ENCODE data around the gene HMCN2. TPM values are rescaled to one million over a fixed set of nuclear protein-coding genes. Genes with fewer than 3 reads are reported as not detected.

Gene HMCN2
- total RNA-seq, 1 experiment from 2014 or later: 1.6 TPM

- no peak overlapping the region for H3K4me3 ChIP-seq
- ChIA-PET CTCF (no interaction called here), POLR2A (ENCODE audit: unreplicated experiment) (no interaction called here)
- no peaks in the 10 kb centered on the region for H3K9me2 ChIP-seq (ENCODE audit: insufficient read depth)
- no peak for DNase-seq
- H4K20me1 ChIP-seq (ENCODE audit: insufficient read depth): no peaks in the 10 kb centered on the region
- intact Hi-C loops (cut with micrococcal nuclease; ENCODE audit: unreplicated experiment): loop anchor here (5.0 kb wide), 1 partner anchor 46 kb away; no protein-coding TSS in a partner anchor
- H3K79me2 ChIP-seq (ENCODE audit: low read depth): no peaks in the 10 kb centered on the region
- peaks cover 33% of the 10 kb centered on the region for H3K4me1 ChIP-seq (replicated peaks; ENCODE audit: insufficient read depth)
- no peak overlapping the region for H3K27ac ChIP-seq
- no peak overlapping the region for H2AFZ ChIP-seq
- H3K4me2 ChIP-seq: no peak overlapping the region
- no peaks in the 10 kb centered on the region for H3K9me3 ChIP-seq (ENCODE audit: insufficient read depth, low read depth)
- no TSS peak for BruUV-seq (replicated peaks)
- TF ChIP-seq, protein P1, sequence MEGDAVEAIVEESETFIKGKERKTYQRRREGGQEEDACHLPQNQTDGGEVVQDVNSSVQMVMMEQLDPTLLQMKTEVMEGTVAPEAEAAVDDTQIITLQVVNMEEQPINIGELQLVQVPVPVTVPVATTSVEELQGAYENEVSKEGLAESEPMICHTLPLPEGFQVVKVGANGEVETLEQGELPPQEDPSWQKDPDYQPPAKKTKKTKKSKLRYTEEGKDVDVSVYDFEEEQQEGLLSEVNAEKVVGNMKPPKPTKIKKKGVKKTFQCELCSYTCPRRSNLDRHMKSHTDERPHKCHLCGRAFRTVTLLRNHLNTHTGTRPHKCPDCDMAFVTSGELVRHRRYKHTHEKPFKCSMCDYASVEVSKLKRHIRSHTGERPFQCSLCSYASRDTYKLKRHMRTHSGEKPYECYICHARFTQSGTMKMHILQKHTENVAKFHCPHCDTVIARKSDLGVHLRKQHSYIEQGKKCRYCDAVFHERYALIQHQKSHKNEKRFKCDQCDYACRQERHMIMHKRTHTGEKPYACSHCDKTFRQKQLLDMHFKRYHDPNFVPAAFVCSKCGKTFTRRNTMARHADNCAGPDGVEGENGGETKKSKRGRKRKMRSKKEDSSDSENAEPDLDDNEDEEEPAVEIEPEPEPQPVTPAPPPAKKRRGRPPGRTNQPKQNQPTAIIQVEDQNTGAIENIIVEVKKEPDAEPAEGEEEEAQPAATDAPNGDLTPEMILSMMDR (conservative IDR thresholded peaks at IDR 0.05): no peak
- no peak for TF ChIP-seq EZH2 (IDR thresholded peaks at IDR 0.05; ENCODE audit: low read depth)
- H3K36me3 ChIP-seq (ENCODE audit: low read depth): no peaks in the 10 kb centered on the region
- H3F3A ChIP-seq (ENCODE audit: insufficient read depth, low read depth): peaks cover 18% of the 10 kb centered on the region; the same call in 1 of the 2 replicates
- H3K27me3 ChIP-seq (ENCODE audit: insufficient read depth, low read depth): no peaks in the 10 kb centered on the region
These were observed 100.5 kb downstream of the HMCN2 start for GRCh38 chr9:130366072-130366471.

GRCh38 chr9:130366888-130367550 lies 101.5 kb downstream of the HMCN2 start:
- Histone ChIP-seq H3K79me2 (ENCODE audit: low read depth) (no peaks in the 10 kb centered on the region), H3K9me3 (ENCODE audit: insufficient read depth, low read depth) (no peaks in the 10 kb centered on the region), H3F3A (ENCODE audit: insufficient read depth, low read depth) (peaks cover 18% of the 10 kb centered on the region; the same call in 1 of the 2 replicates), H3K4me3 (no peak overlapping the region), H2AFZ (no peak overlapping the region), H3K27ac (no peak overlapping the region), H3K9me2 (ENCODE audit: insufficient read depth) (no peaks in the 10 kb centered on the region), H3K4me1 (replicated peaks; ENCODE audit: insufficient read depth) (peaks cover 33% of the 10 kb centered on the region), H3K4me2 (no peak overlapping the region), H3K27me3 (ENCODE audit: insufficient read depth, low read depth) (no peaks in the 10 kb centered on the region), H3K36me3 (ENCODE audit: low read depth) (no peaks in the 10 kb centered on the region), H4K20me1 (ENCODE audit: insufficient read depth) (no peaks in the 10 kb centered on the region)
- ChIA-PET POLR2A (ENCODE audit: unreplicated experiment) (no interaction called here), CTCF (interaction anchor here (0.7 kb wide), 1 partner anchor 42 kb away, joined by 3 read pairs; no protein-coding TSS in a partner anchor)
- BruUV-seq (replicated peaks): no TSS peak
- intact Hi-C loops (cut with micrococcal nuclease; ENCODE audit: unreplicated experiment): loop anchor here (5.0 kb wide), 1 partner anchor 45 kb away; no protein-coding TSS in a partner anchor
- no peak for TF ChIP-seq EZH2 (IDR thresholded peaks at IDR 0.05; ENCODE audit: low read depth)
- TF ChIP-seq, protein P1 (conservative IDR thresholded peaks at IDR 0.05): no peak
- peak in 1 of 2 experiments; percentile 65 for DNase-seq

DNA sequence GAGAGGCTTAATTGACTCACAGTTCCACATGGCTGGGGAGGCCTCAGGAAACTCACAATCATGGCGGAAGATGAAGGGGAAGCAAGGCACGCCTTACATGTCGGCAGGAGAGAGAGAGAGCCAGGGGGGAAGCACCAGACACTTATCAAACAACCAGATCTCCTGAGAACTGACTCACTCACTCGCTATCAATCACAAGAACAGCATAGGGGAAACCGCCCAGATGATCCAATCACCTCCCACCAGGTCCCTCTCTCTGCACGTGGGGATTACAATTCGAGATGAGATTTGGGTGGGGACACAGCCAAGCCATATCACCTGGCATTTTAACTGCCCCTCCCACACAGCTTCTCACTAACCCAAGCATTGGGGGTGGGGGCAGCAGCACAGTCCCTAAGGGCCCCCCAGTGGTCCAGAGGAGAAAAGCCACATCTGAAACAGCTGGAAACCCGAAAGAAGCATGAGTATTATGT lies 103.1 kb downstream of the HMCN2 start:
- BruUV-seq (replicated peaks): no TSS peak
- CTCF ChIA-PET: no interaction called here
- Histone ChIP-seq H4K20me1 (ENCODE audit: insufficient read depth) (no peaks in the 10 kb centered on the region), H3K4me3 (no peak overlapping the region), H3K4me2 (peak overlapping the region; percentile 34), H3K4me1 (replicated peaks; ENCODE audit: insufficient read depth) (peaks cover 33% of the 10 kb centered on the region), H3K9me2 (ENCODE audit: insufficient read depth) (no peaks in the 10 kb centered on the region), H3K79me2 (ENCODE audit: low read depth) (no peaks in the 10 kb centered on the region), H3K27me3 (ENCODE audit: insufficient read depth, low read depth) (no peaks in the 10 kb centered on the region), H3K36me3 (ENCODE audit: low read depth) (no peaks in the 10 kb centered on the region), H3F3A (ENCODE audit: insufficient read depth, low read depth) (peaks cover 18% of the 10 kb centered on the region; the same call in 1 of the 2 replicates), H3K9me3 (ENCODE audit: insufficient read depth, low read depth) (no peaks in the 10 kb centered on the region), H2AFZ (no peak overlapping the region), H3K27ac (no peak overlapping the region)
- peak; percentile 60 to 76 for DNase-seq
- POLR2A ChIA-PET (ENCODE audit: unreplicated experiment): no interaction called here
- no peak for TF ChIP-seq EZH2 (IDR thresholded peaks at IDR 0.05; ENCODE audit: low read depth)
- TF ChIP-seq, protein P1 (conservative IDR thresholded peaks at IDR 0.05): 0 out of 2 replicates have a peak, but pooled peaks have one; percentile 26
- intact Hi-C loops (cut with micrococcal nuclease; ENCODE audit: unreplicated experiment): loop anchor here (5.0 kb wide), 1 partner anchor 44 kb away; no protein-coding TSS in a partner anchor
